ENCODE results near the gene CREB5.
"Not testable (repeated sequence)": the region's sequence is repeated elsewhere in the genome, so short reads cannot be mapped to it uniquely, and the experiment has no call there.

CREB5 gene

DNA sequence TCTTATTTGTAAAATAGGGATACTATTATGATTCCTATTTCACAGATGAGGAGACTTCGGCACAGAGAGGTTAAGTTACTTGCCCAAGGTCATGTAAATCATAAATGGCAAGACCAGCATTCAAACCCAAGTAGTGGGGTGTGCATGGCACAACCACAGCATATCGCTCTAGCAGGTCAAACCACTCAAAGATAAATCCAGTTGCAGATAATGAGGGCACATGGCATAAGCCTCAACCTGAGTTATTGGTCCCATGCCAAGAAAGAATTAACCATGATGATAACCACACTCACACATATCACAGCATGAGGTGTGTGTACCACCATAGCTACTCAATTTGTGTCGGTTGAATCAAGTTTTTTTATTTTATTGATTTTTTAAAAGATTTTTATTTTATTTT is 180.5 kb downstream of the CREB5 start:
- DNase-seq (ENCODE audit: insufficient read length, low spot score) (no peak), FAIRE-seq (no peak)
- TF ChIP-seq, protein P1, sequence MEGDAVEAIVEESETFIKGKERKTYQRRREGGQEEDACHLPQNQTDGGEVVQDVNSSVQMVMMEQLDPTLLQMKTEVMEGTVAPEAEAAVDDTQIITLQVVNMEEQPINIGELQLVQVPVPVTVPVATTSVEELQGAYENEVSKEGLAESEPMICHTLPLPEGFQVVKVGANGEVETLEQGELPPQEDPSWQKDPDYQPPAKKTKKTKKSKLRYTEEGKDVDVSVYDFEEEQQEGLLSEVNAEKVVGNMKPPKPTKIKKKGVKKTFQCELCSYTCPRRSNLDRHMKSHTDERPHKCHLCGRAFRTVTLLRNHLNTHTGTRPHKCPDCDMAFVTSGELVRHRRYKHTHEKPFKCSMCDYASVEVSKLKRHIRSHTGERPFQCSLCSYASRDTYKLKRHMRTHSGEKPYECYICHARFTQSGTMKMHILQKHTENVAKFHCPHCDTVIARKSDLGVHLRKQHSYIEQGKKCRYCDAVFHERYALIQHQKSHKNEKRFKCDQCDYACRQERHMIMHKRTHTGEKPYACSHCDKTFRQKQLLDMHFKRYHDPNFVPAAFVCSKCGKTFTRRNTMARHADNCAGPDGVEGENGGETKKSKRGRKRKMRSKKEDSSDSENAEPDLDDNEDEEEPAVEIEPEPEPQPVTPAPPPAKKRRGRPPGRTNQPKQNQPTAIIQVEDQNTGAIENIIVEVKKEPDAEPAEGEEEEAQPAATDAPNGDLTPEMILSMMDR (IDR thresholded peaks at IDR 0.05; ENCODE audit: insufficient read depth, missing control alignments) = no peak

DNA sequence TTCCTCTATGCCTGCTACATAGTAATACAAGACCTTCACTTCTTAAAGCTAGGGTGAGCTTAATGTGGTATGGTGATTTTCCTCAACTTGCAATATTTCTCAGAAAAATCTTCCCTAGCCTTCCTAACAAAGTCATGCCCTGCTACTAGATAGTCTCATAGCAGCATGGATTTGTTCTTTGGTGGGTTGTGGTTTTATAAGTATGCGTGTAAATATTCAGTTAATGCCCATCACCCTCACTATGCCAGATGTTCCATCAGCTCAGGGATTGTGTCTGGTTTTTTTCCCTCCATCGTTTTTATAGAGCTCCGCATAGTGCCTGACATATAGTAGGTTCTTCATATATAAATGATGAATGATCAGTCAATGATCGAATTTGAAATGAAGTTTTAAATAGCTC is 182.8 kb downstream of the CREB5 start:
- TF ChIP-seq, protein P1 (IDR thresholded peaks at IDR 0.05; ENCODE audit: insufficient read depth, missing control alignments) = no peak
- DNase-seq (ENCODE audit: insufficient read length, low spot score) = no peak
- no peak for FAIRE-seq

DNA sequence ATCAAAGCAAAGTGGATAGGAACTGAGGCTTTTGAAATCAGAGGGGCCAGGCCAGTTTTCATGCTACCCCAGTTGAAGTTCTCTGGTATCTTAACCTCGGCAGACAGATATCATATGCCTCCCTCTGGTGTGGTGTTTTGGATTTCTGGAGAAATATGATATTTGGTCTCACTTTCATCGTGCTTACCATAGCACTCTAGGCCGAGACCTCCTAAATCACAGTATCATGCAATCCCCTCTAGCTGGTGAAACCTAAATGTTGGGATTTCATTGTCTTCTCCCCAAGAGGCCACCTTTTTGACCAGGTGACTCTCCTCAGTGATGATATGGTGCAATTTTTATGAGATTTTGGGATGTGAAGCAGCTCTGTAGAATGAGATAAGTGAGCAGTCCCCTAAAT is 183.5 kb downstream of the CREB5 start:
- no peak for FAIRE-seq

DNA sequence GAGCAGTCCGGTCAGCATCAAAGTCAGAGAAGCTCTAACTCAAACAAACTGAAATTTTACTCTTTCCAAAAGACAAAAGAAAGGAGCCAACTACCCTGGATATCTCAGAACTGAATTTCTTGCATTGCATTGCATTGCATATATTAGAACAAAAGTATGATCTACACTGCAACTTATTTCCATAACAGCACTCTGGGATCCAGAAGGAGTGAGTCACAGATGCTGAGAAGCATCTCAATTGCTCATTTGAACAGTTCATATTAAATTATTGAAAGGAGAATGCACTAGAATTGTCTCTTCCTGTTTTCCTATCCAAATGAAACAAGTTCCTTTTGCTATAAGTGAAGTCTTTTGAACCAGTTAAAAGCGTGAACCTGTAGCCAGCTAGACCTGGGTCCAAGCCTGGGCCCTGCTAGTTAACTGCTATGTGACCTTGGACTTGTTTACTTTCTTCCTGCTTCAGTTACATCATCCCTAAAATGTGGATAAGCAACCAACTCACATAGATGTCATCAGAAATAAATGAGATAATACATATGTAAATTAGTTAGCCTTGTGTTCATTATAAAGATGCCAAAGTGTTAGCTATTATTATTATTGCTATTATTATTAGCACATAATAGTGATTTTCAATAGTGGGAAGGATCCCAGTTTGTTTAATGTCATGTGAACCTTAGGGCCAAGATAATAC is 184.1 kb downstream of the CREB5 start:
- DNase-seq (ENCODE audit: insufficient read length, low spot score) (no peak), FAIRE-seq (no peak)
- TF ChIP-seq, protein P1 (IDR thresholded peaks at IDR 0.05; ENCODE audit: insufficient read depth, missing control alignments) = no peak

More for the DNA sequence above, 183.5 kb downstream of the CREB5 start:
- DNase-seq (ENCODE audit: insufficient read length, low spot score) = no peak
- TF ChIP-seq, protein P1 (IDR thresholded peaks at IDR 0.05; ENCODE audit: insufficient read depth, missing control alignments) = no peak

DNA sequence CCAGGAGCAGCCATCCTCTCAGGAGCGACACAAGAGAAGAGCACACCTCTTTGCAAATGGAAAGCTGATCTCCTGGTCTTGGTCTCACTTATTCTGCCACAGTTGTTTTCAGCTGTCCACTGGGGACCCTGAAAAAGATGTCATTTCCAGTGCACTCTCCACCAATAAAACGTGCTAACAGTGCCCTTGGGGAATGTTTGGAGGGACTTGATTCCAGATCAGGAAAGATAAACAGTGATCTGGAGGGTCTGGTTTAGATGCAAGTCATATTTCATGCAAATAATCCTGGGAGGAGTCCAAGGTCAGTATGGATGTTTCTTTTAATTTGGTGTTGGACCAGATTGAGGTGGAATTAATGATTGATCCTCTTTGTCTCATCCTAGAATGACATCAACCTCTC is 185.0 kb downstream of the CREB5 start:
- TF ChIP-seq, protein P1 (IDR thresholded peaks at IDR 0.05; ENCODE audit: insufficient read depth, missing control alignments) = no peak
- no peak for FAIRE-seq

DNA sequence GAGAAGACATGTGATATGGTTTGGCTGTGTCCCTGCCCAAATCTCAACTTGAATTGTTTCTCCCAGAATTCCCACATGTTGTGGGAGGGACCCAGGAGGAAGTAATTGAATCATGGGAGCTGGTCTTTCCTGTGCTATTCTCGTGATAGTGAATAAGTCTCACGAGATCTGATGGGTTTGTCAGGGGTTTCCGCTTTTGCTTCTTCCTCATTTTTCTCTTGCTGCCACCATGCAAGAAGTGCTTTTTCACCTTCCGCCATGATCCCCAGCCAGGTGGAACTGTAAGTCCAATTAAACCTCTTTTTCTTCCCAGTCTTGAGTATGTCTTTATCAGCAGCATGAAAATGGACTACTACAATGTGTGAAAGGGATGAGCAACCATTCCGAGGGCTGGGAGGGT is 185.7 kb downstream of the CREB5 start:
- not testable (repeated sequence) for DNase-seq (ENCODE audit: insufficient read length, low spot score); FAIRE-seq

More for the DNA sequence above, 185.0 kb downstream of the CREB5 start:
- DNase-seq (ENCODE audit: insufficient read length, low spot score) = no peak

DNA sequence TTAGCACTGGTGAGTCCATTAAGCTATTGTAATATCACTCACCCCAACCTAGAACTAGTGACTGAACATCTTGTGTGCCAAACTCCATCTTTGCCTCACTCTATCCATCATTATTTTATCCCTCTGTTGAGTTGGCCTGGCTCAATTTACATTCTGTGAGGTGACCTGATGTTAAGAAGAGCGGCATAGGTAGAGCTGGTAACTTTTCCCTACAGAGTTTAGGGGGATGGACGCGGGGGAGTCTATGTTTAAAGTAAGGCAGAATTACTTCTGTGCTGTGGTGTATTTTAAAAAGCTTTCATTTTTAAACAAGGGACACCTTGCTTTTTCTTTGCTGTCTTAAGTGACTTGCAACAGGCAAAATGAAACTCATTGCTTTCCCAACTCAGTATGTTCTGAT is 186.3 kb downstream of the CREB5 start:
- TF ChIP-seq, protein P1 (IDR thresholded peaks at IDR 0.05; ENCODE audit: insufficient read depth, missing control alignments) = no peak
- FAIRE-seq (no peak), DNase-seq (ENCODE audit: insufficient read length, low spot score) (no peak)

Data from D721Med (cell line).